ENCODE measurements around the gene PACRG.

DNA sequence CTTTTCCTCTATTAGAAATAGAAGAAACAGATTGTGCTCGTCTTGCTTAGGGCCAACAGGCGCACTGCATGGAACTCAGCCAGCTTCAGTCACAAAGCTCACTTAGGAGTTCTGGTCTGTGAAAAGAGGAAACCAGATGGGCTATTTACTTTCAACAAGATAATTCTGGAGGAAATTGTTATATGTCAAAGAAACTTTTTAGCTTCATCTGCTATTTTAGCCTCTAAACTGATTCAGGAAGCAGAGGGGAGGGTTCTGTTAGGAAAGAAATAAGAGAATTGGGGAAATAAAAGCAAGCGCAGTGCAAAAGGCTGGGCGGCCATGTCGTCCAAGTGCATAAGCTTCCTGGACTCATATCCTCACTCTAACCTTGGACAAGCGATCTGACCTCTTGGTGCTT is 21.5 kb upstream of the PACRG start:
- TF ChIP-seq, protein P1, sequence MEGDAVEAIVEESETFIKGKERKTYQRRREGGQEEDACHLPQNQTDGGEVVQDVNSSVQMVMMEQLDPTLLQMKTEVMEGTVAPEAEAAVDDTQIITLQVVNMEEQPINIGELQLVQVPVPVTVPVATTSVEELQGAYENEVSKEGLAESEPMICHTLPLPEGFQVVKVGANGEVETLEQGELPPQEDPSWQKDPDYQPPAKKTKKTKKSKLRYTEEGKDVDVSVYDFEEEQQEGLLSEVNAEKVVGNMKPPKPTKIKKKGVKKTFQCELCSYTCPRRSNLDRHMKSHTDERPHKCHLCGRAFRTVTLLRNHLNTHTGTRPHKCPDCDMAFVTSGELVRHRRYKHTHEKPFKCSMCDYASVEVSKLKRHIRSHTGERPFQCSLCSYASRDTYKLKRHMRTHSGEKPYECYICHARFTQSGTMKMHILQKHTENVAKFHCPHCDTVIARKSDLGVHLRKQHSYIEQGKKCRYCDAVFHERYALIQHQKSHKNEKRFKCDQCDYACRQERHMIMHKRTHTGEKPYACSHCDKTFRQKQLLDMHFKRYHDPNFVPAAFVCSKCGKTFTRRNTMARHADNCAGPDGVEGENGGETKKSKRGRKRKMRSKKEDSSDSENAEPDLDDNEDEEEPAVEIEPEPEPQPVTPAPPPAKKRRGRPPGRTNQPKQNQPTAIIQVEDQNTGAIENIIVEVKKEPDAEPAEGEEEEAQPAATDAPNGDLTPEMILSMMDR (IDR thresholded peaks at IDR 0.05) = no peak
- TF ChIP-seq POLR2AphosphoS5 (IDR thresholded peaks at IDR 0.05) (no peak), POLR2A (IDR thresholded peaks at IDR 0.05) (no peak)

Data from stomach (tissue), 4 donors.